Progenitor cell of endocrine pancreas (in vitro differentiated cells): Measurements from ENCODE around the gene ZNF366. TPM values are rescaled to one million over a fixed set of nuclear protein-coding genes. Genes with fewer than 3 reads are reported as not detected.
A peak's percentile ranks its signal among the peaks of the same experiment; 100 is the strongest.

Experiments
- DNase-seq: peaks from one replicate; pipeline ENCODE4 v3.0.0; 2021; ENCODE audit warnings: low spot score; ENCODE audit not compliant: unreplicated experiment
- H3K27ac Mint-ChIP-seq: 2 replicates; pipeline ENCODE4 v1.8.0; 2021; ENCODE audit warnings: mild to moderate bottlenecking, moderate library complexity, mixed read lengths
- H3K27me3 Mint-ChIP-seq: 2 replicates; pipeline ENCODE4 v1.8.0; 2021; ENCODE audit warnings: mixed read lengths
- H3K36me3 Mint-ChIP-seq: 2 replicates; pipeline ENCODE4 v1.8.0; 2022; ENCODE audit warnings: mixed read lengths; ENCODE audit not compliant: insufficient read depth
- H3K4me1 Mint-ChIP-seq: 2 replicates; pipeline ENCODE4 v1.8.0; 2021; ENCODE audit warnings: low read depth, mixed read lengths
- H3K4me3 Mint-ChIP-seq: 2 replicates; pipeline ENCODE4 v1.8.0; 2021; ENCODE audit warnings: low read depth, mild to moderate bottlenecking, moderate library complexity, mixed read lengths
- H3K9me3 Mint-ChIP-seq: 2 replicates; pipeline ENCODE4 v1.8.0; 2021; ENCODE audit warnings: low read depth, mixed read lengths
- CTCF ChIP-seq: fragments of 200-600 bp; sonication (generic); IDR thresholded peaks from one replicate; pipeline ENCODE4 v1.5.0; 2021; ENCODE audit warnings: antibody characterized with exemption, mild to moderate bottlenecking; ENCODE audit not compliant: unreplicated experiment
- total RNA-seq: library from RNA; stranded (reverse); gene quantifications from 2 replicates; pipeline ENCODE4 v1.2.1, GENCODE V29; 2021

The ZNF366 gene
- total RNA-seq, 1 donor from 2014 or later = not detected

- Mint-ChIP-seq H3K4me3 (no peak overlapping the region), H3K9me3 (no peaks in the 10 kb centered on the region), H3K27ac (no peak overlapping the region), H3K36me3 (no peaks in the 10 kb centered on the region), H3K4me1 (peaks cover 2% of the 10 kb centered on the region), H3K27me3 (peaks cover 8% of the 10 kb centered on the region)
- TF ChIP-seq CTCF = no peak
- DNase-seq = no peak
Observed at GRCh38 chr5:72507907-72508238, 663 bp upstream of the ZNF366 start.

GRCh38 chr5:72506158-72506549, 1.1 kb downstream of the ZNF366 start:
- Mint-ChIP-seq H3K27me3 (peaks cover 8% of the 10 kb centered on the region), H3K9me3 (no peaks in the 10 kb centered on the region), H3K27ac (no peak overlapping the region), H3K4me1 (peaks cover 2% of the 10 kb centered on the region), H3K36me3 (no peaks in the 10 kb centered on the region), H3K4me3 (no peak overlapping the region)
- no peak for TF ChIP-seq CTCF
- DNase-seq = no peak

- no peak for DNase-seq
- H3K9me3 Mint-ChIP-seq = no peaks in the 10 kb centered on the region
- no peak overlapping the region for H3K4me3 Mint-ChIP-seq
- H3K27me3 Mint-ChIP-seq = peaks cover 8% of the 10 kb centered on the region
- H3K27ac Mint-ChIP-seq = no peak overlapping the region
- TF ChIP-seq CTCF = no peak
- peaks cover 2% of the 10 kb centered on the region for H3K4me1 Mint-ChIP-seq
- H3K36me3 Mint-ChIP-seq = no peaks in the 10 kb centered on the region
Observed at GRCh38 chr5:72505539-72506157, 1.6 kb downstream of the ZNF366 start.

DNA sequence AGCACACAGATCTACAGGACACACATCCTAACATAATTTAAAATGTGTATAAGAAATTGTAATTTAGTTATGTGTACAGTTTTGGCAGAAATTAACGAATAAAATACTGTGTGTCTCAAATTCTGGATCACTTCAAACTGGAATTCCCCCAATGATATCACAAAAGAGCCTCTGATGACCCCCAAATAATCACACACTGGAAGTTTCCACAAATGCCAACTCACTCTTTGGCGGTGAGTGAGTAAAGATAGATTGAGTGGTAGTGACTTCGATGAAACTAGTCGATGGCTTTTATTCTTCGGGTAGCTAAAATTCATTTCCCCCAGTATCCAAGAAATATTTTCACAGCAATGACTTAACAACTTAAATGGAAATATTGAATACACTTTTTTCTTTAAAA, 2.2 kb downstream of the ZNF366 start:
- no peaks in the 10 kb centered on the region for H3K9me3 Mint-ChIP-seq
- no peak for TF ChIP-seq CTCF
- peaks cover 2% of the 10 kb centered on the region for H3K4me1 Mint-ChIP-seq
- peaks cover 8% of the 10 kb centered on the region for H3K27me3 Mint-ChIP-seq
- no peaks in the 10 kb centered on the region for H3K36me3 Mint-ChIP-seq
- DNase-seq = no peak
- H3K4me3 Mint-ChIP-seq = no peak overlapping the region
- no peak overlapping the region for H3K27ac Mint-ChIP-seq

- Mint-ChIP-seq H3K36me3 (no peaks in the 10 kb centered on the region), H3K27me3 (peaks cover 8% of the 10 kb centered on the region), H3K9me3 (no peaks in the 10 kb centered on the region), H3K4me1 (peaks cover 2% of the 10 kb centered on the region), H3K27ac (peak overlapping the region; percentile 22), H3K4me3 (no peak overlapping the region)
- DNase-seq = no peak
- TF ChIP-seq CTCF = no peak
Observed at GRCh38 chr5:72503888-72504491, 3.2 kb downstream of the ZNF366 start.
